GM23338 (cell line): ENCODE data around the gene STAC.

ENCODE experiments used
- CREB1 ChIP-seq: fragments of 250-450 bp; sonication (Bioruptor Pico); IDR thresholded peaks from 2 replicates; pipeline ENCODE4 v1.5.0; 2020; ENCODE audit warnings: low read depth, mild to moderate bottlenecking, moderate library complexity
- EZH2 ChIP-seq: fragments of 200-600 bp; sonication (generic); IDR thresholded peaks from one replicate; pipeline ENCODE4 v1.8.0; 2017; ENCODE audit warnings: antibody characterized with exemption, mild to moderate bottlenecking, low read depth; ENCODE audit not compliant: unreplicated experiment
- EZH2phosphoT487 ChIP-seq: fragments of 200-600 bp; sonication (generic); IDR thresholded peaks from one replicate; pipeline ENCODE4 v1.8.1; 2018; ENCODE audit warnings: antibody characterized with exemption; ENCODE audit not compliant: unreplicated experiment
- JUNB ChIP-seq: IDR thresholded peaks from one replicate; pipeline ENCODE4 v1.6.1; 2016; ENCODE audit warnings: antibody characterized with exemption; ENCODE audit not compliant: unreplicated experiment
- NANOG ChIP-seq: IDR thresholded peaks from 2 replicates; pipeline ENCODE4 v1.6.1; 2016; ENCODE audit warnings: antibody characterized with exemption, borderline replicate concordance
- POLR2AphosphoS5 ChIP-seq: IDR thresholded peaks from 2 replicates; pipeline ENCODE4 v1.6.1; 2016; ENCODE audit warnings: antibody characterized with exemption, low read depth
- REST ChIP-seq: IDR thresholded peaks from one replicate; pipeline ENCODE4 v1.6.1; 2018; ENCODE audit warnings: antibody characterized with exemption; ENCODE audit not compliant: unreplicated experiment
- STAT1 ChIP-seq: IDR thresholded peaks from one replicate; pipeline ENCODE4 v1.6.1; 2016; ENCODE audit warnings: antibody characterized with exemption; ENCODE audit not compliant: unreplicated experiment
- ZNF114 ChIP-seq: fragments of 250-450 bp; sonication (Bioruptor Pico); IDR thresholded peaks from 2 replicates; pipeline ENCODE4 v1.5.0; 2020; ENCODE audit warnings: mild to moderate bottlenecking, moderate library complexity
- TF ChIP-seq, protein P1 (sequence below), 2 experiments: fragments of 200-600 bp in 1 of 2; sonication (generic) in 1 of 2; conservative IDR thresholded peaks; 2 replicates each; pipeline versions ENCODE4 v1.5.1 to v1.6.1; 2016 to 2017; ENCODE audit warnings: antibody characterized with exemption in 2 of 2, low read depth in 2 of 2, mild to moderate bottlenecking in 2 of 2, moderate library complexity in 1 of 2
- TF ChIP-seq, protein P2 (sequence below): IDR thresholded peaks from 2 replicates; pipeline ENCODE4 v1.6.1; 2016; ENCODE audit warnings: antibody characterized with exemption

GRCh38 chr3:36409862-36410261, 29.6 kb downstream of the STAC start:
- TF ChIP-seq, protein P1, sequence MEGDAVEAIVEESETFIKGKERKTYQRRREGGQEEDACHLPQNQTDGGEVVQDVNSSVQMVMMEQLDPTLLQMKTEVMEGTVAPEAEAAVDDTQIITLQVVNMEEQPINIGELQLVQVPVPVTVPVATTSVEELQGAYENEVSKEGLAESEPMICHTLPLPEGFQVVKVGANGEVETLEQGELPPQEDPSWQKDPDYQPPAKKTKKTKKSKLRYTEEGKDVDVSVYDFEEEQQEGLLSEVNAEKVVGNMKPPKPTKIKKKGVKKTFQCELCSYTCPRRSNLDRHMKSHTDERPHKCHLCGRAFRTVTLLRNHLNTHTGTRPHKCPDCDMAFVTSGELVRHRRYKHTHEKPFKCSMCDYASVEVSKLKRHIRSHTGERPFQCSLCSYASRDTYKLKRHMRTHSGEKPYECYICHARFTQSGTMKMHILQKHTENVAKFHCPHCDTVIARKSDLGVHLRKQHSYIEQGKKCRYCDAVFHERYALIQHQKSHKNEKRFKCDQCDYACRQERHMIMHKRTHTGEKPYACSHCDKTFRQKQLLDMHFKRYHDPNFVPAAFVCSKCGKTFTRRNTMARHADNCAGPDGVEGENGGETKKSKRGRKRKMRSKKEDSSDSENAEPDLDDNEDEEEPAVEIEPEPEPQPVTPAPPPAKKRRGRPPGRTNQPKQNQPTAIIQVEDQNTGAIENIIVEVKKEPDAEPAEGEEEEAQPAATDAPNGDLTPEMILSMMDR (conservative IDR thresholded peaks at IDR 0.05; ENCODE audit: low read depth in 2 of 2), result no peak
- TF ChIP-seq REST, result no peak
- TF ChIP-seq POLR2AphosphoS5, result no peak
- no peak for TF ChIP-seq CREB1 (CRISPR knock-in tag)
- no peak for TF ChIP-seq ZNF114 (CRISPR knock-in tag)
- no peak for TF ChIP-seq EZH2
- no peak for TF ChIP-seq EZH2phosphoT487
- no peak for TF ChIP-seq NANOG
- TF ChIP-seq STAT1, result no peak
- no peak for TF ChIP-seq JUNB
- TF ChIP-seq, protein P2, sequence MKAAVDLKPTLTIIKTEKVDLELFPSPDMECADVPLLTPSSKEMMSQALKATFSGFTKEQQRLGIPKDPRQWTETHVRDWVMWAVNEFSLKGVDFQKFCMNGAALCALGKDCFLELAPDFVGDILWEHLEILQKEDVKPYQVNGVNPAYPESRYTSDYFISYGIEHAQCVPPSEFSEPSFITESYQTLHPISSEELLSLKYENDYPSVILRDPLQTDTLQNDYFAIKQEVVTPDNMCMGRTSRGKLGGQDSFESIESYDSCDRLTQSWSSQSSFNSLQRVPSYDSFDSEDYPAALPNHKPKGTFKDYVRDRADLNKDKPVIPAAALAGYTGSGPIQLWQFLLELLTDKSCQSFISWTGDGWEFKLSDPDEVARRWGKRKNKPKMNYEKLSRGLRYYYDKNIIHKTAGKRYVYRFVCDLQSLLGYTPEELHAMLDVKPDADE, result no peak
